GM21717 (cell line): ENCODE results near the gene TNNT1.
"Not testable (repeated sequence)": the region's sequence is repeated elsewhere in the genome, so short reads cannot be mapped to it uniquely, and the experiment has no call there.

Source experiments
- ATAC-seq: cut with Tn5 transposase; IDR thresholded peaks from one replicate; pipeline ENCODE4 v1.9.1; 2021; ENCODE audit warnings: mild to moderate bottlenecking, moderate library complexity; ENCODE audit not compliant: unreplicated experiment

The TNNT1 gene

GRCh38 chr19:55112777-55113569 is 36.0 kb downstream of the TNNT1 start:
- no peak for ATAC-seq

- no peak for ATAC-seq
Measured at GRCh38 chr19:55112246-55112776, 36.7 kb downstream of the TNNT1 start.

- no peak for ATAC-seq
Measured at GRCh38 chr19:55111238-55111831, 37.7 kb downstream of the TNNT1 start.

GRCh38 chr19:55109527-55110291 is 39.3 kb downstream of the TNNT1 start:
- ATAC-seq: no peak

GRCh38 chr19:55107252-55107651 is 41.8 kb downstream of the TNNT1 start:
- not testable (repeated sequence) for ATAC-seq

- no peak for ATAC-seq
Measured at GRCh38 chr19:55106591-55106990, 42.4 kb downstream of the TNNT1 start.

GRCh38 chr19:55105237-55105636 is 43.8 kb downstream of the TNNT1 start:
- ATAC-seq: no peak

- no peak for ATAC-seq
Measured at GRCh38 chr19:55103190-55103589, 45.8 kb downstream of the TNNT1 start.

- no peak for ATAC-seq
Measured at GRCh38 chr19:55101261-55101660, 47.7 kb downstream of the TNNT1 start.

- ATAC-seq: no peak
Measured at GRCh38 chr19:55099557-55100506, 49.2 kb downstream of the TNNT1 start.

- no peak for ATAC-seq
Measured at GRCh38 chr19:55098716-55099556, 50.1 kb downstream of the TNNT1 start.

GRCh38 chr19:55097864-55098715 is 50.9 kb downstream of the TNNT1 start:
- ATAC-seq: no peak

GRCh38 chr19:55096061-55096701 is 52.8 kb downstream of the TNNT1 start:
- ATAC-seq: no peak

GRCh38 chr19:55095260-55096060 is 53.5 kb downstream of the TNNT1 start:
- no peak for ATAC-seq

- ATAC-seq: no peak
Measured at GRCh38 chr19:55094456-55095259, 54.3 kb downstream of the TNNT1 start.
